D721Med (cell line): ENCODE results near the gene XPO5.
A peak's percentile ranks its signal among the peaks of the same experiment; 100 is the strongest.

ENCODE experiments used
- DNase-seq: peaks from one replicate; pipeline ENCODE4 v3.0.0; 2011; ENCODE audit warnings: low spot score; ENCODE audit not compliant: insufficient read length
- FAIRE-seq: peaks from 2 replicates; lab custom pipeline; 2011; peaks lifted over from hg19 to GRCh38; lab: Jason Lieb, UNC
- TF ChIP-seq, protein P1 (sequence below): IDR thresholded peaks from 2 replicates; pipeline ENCODE4 v1.5.1; 2012; ENCODE audit warnings: mild to moderate bottlenecking, control low read depth; ENCODE audit not compliant: insufficient read depth; ENCODE audit errors: missing control alignments

XPO5 gene

GRCh38 chr6:43509142-43509983, 66.5 kb downstream of the XPO5 start:
- no peak for DNase-seq
- FAIRE-seq = no peak
- TF ChIP-seq, protein P1, sequence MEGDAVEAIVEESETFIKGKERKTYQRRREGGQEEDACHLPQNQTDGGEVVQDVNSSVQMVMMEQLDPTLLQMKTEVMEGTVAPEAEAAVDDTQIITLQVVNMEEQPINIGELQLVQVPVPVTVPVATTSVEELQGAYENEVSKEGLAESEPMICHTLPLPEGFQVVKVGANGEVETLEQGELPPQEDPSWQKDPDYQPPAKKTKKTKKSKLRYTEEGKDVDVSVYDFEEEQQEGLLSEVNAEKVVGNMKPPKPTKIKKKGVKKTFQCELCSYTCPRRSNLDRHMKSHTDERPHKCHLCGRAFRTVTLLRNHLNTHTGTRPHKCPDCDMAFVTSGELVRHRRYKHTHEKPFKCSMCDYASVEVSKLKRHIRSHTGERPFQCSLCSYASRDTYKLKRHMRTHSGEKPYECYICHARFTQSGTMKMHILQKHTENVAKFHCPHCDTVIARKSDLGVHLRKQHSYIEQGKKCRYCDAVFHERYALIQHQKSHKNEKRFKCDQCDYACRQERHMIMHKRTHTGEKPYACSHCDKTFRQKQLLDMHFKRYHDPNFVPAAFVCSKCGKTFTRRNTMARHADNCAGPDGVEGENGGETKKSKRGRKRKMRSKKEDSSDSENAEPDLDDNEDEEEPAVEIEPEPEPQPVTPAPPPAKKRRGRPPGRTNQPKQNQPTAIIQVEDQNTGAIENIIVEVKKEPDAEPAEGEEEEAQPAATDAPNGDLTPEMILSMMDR = no peak

DNA sequence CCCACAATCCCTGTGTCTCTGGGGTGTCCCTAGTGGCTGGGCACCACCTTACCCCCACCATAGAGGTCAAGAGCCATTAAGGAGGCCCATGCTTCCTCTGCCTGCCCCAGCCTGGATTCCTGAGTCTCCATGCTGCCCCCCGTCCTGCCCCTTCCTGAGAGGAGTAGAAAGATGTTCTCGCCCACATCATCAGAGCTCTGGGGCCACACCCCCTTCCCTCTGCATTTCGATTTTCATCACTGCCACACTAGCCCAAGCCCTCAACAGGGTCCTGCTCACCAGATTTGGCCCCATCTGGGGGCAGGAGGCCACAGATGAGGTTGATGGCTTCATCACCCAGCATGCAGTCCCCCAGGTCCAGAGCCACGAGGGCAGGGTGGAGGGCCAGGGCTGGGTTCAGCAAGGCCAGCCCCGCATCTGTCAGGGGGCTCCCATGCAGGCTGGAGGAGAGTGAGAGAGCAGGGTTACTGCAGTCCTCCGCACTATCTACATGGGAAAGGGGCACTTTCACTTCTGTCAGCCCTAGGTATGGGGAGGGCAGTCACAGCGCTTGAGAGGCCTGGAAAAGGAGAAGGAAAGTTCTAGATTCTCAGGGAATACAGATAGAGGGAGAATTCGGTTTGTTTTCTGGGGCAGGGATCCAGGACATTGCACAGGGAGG, 67.2 kb downstream of the XPO5 start:
- DNase-seq (no peak), FAIRE-seq (no peak)
- TF ChIP-seq, protein P1 = no peak

DNA sequence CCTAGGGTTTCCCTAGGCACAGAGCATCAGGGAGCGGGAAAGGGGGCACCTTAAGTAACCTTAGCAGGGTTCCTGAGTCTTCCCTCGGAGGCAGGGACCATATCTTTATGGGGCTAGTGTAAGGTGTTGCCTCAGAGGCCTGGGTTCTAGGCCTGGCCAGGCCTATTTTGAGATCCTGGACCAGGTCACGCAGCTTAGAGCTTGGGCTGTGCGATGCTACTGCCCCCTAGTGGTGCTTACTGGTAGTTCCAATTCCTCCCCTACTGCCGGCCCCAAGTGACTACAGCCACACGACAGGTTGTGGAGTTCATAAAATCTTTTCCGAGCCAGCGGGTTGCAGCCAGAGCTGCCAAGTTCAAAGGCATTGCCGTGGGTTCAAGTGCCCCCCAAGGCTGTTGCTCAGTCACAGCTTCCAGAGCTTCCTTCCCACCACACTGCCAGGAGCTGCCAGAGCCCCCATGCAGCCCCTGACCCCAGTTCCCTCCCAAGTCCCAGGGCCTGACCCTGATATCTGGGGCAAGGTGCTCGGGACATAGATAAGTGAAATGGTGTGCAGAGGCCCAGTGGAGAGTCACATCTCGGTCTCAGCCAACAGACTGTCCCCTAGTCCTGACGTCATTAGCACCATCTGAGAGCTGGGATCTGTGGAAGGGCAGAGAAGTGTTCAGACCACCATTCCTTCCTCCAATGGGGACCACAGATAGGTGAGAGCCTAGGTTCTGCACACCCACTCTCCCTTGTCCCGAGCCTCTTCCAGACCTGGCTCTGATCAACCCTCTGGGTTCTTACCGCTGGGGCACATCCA, 69.0 kb downstream of the XPO5 start:
- FAIRE-seq (no peak), DNase-seq (peak; percentile 58)
- TF ChIP-seq, protein P1 = peak; percentile 91

DNA sequence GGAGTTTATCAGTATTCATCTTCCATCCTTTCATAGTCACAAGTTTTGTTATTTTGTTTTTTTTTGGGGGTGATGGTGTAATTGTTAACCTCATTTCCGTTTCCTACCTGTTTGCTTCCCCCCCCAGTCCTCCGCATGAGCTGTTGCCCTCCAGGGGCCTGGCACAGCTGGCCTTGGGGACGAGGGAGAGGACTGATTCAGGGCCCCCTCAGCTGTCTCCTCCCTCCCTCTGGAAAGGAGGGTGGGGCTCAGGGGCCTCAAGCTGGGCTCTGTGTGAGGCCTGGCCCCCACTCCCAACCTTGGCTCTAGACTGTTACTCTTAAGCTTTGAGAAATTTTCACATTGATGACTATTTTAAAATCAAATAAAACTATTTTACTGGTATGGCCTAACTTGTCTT, 69.7 kb downstream of the XPO5 start:
- FAIRE-seq = no peak
- DNase-seq = no peak
- TF ChIP-seq, protein P1 = no peak

GRCh38 chr6:43505718-43506117, 70.1 kb downstream of the XPO5 start:
- TF ChIP-seq, protein P1 = no peak
- DNase-seq (no peak), FAIRE-seq (no peak)

DNA sequence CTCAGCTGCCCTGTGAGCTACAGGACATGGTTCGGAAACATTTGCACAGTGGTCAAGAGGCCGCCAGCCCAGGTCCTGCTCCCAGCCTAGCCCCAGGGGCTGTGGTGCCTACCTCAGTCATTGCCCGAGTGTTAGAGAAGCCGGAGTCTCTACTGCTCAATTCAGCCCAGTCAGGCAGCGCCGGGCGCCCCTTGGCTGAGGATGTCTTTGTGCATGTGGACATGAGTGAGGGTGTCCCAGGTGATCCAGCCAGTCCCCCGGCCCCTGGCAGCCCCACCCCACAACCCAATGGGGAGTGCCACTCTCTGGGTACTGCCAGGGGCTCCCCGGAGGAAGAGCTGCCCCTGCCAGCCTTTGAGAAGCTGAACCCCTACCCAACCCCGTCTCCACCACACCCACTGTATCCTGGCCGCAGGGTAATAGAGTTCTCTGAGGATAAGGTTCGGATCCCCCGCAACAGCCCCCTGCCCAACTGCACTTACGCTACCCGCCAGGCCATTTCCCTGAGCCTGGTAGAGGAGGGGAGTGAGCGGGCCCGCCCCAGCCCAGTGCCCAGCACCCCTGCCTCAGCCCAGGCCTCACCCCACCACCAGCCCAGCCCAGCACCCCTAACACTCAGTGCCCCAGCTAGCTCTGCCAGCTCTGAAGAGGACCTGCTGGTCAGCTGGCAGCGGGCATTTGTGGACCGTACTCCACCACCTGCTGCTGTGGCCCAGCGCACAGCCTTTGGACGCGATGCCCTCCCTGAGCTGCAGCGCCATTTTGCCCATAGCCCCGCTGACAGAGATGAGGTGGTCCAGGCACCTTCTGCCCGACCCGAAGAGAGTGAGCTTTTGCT, 70.9 kb downstream of the XPO5 start:
- TF ChIP-seq, protein P1 = no peak
- DNase-seq = no peak
- FAIRE-seq = no peak
